Measurements from ENCODE around the gene SOX1.

Gene SOX1

DNA sequence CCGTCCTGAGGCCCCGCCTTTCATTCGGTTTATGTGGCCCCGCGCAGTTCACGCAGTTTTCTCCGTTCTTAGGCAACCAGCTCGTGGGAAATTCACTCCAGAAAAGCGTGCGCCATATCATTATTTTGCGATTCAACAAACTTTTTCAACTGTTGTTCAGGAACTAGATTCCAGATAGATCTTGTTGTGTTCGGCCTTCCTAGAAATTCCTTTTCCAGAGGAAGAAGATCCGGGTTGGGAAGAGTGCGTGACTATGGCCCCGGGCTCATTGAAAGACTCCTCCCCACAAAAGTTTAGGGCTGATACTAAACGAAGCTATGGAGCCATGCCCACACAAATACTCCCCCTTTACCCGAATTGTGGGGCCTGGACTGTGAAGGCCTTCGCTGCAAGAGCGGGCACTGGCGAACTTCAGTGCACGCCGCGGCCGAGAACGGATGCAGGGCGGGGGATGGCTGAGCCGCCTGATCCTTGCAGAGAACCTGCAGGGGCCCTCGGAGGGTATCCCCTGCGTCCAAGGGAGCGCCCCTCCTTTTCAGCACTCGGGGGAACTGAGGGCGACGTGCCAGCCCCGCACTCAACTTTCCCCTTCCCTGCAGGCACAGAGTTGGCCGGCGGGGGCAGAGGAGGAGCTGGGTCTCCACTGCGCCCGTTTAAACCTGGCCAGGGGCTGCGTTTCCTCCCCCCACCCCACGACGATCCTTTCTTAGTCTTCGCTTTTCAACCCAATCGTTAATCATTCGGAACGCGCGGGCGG is 904 bp upstream of the SOX1 start:
- Histone ChIP-seq H3K4me2 (ENCODE audit: low read depth, low read length) (no peak overlapping the region), H3K9ac (ENCODE audit: low read length) (no peak overlapping the region), H3K27ac (ENCODE audit: low read length) (no peak overlapping the region), H3K9me2 (replicated peaks; ENCODE audit: insufficient read depth, low read length) (no peaks in the 10 kb centered on the region), H3K9me3 (replicated peaks; ENCODE audit: insufficient read depth, low read length) (no peaks in the 10 kb centered on the region), H3K4me1 (ENCODE audit: low read length) (no peaks in the 10 kb centered on the region), H2AFZ (ENCODE audit: low read length) (no peak overlapping the region), H3K27me3 (replicated peaks; ENCODE audit: insufficient read depth, low read length) (no peaks in the 10 kb centered on the region), H3K36me3 (replicated peaks; ENCODE audit: insufficient read depth, low read length) (no peaks in the 10 kb centered on the region), H3F3A (ENCODE audit: insufficient read depth, low read length) (no peaks in the 10 kb centered on the region), H3K79me2 (ENCODE audit: low read length) (no peaks in the 10 kb centered on the region), H4K20me1 (ENCODE audit: insufficient read depth, low read length) (no peaks in the 10 kb centered on the region), H3K4me3 (ENCODE audit: low read length) (no peak overlapping the region)
- TF ChIP-seq EZH2phosphoT487 (IDR thresholded peaks at IDR 0.05; ENCODE audit: low read length) (no peak), EZH2 (optimal IDR thresholded peaks at IDR 0.05; ENCODE audit: low read depth, low read length) (no peak)
- TF ChIP-seq, protein P1, sequence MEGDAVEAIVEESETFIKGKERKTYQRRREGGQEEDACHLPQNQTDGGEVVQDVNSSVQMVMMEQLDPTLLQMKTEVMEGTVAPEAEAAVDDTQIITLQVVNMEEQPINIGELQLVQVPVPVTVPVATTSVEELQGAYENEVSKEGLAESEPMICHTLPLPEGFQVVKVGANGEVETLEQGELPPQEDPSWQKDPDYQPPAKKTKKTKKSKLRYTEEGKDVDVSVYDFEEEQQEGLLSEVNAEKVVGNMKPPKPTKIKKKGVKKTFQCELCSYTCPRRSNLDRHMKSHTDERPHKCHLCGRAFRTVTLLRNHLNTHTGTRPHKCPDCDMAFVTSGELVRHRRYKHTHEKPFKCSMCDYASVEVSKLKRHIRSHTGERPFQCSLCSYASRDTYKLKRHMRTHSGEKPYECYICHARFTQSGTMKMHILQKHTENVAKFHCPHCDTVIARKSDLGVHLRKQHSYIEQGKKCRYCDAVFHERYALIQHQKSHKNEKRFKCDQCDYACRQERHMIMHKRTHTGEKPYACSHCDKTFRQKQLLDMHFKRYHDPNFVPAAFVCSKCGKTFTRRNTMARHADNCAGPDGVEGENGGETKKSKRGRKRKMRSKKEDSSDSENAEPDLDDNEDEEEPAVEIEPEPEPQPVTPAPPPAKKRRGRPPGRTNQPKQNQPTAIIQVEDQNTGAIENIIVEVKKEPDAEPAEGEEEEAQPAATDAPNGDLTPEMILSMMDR (IDR thresholded peaks at IDR 0.05; ENCODE audit: low read length), result no peak
- DNase-seq, result no peak

DNA sequence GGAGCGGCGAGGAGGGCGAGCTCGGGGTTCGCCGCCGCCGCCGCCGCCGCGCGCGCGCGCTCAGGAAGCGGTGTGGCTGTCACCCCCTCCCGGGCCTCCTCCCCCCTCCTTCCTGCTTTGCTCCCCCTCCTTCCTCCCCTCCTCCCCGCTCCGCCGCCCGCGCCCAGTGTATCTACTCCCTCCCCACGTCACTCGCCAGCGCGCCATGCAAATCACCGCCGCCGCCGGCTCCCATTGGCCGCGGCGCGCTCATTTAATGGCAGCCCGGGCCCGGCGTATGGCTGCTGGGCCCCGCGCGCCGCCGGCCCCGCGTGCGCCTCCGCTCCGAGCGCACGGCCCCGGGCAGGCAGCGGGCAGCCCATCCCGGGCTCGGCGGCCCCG is 335 bp upstream of the SOX1 start:
- Histone ChIP-seq H2AFZ (ENCODE audit: low read length) (no peak overlapping the region), H3K4me2 (ENCODE audit: low read depth, low read length) (no peak overlapping the region), H3K36me3 (replicated peaks; ENCODE audit: insufficient read depth, low read length) (no peaks in the 10 kb centered on the region), H3K4me1 (ENCODE audit: low read length) (no peaks in the 10 kb centered on the region), H3K79me2 (ENCODE audit: low read length) (no peaks in the 10 kb centered on the region), H3K9me3 (replicated peaks; ENCODE audit: insufficient read depth, low read length) (no peaks in the 10 kb centered on the region), H3K9ac (ENCODE audit: low read length) (no peak overlapping the region), H4K20me1 (ENCODE audit: insufficient read depth, low read length) (no peaks in the 10 kb centered on the region), H3K27me3 (replicated peaks; ENCODE audit: insufficient read depth, low read length) (no peaks in the 10 kb centered on the region), H3F3A (ENCODE audit: insufficient read depth, low read length) (no peaks in the 10 kb centered on the region), H3K4me3 (ENCODE audit: low read length) (no peak overlapping the region), H3K9me2 (replicated peaks; ENCODE audit: insufficient read depth, low read length) (no peaks in the 10 kb centered on the region), H3K27ac (ENCODE audit: low read length) (no peak overlapping the region)
- TF ChIP-seq EZH2phosphoT487 (IDR thresholded peaks at IDR 0.05; ENCODE audit: low read length) (no peak), EZH2 (optimal IDR thresholded peaks at IDR 0.05; ENCODE audit: low read depth, low read length) (no peak)
- TF ChIP-seq, protein P1 (IDR thresholded peaks at IDR 0.05; ENCODE audit: low read length), result no peak
- no peak for DNase-seq

DNA sequence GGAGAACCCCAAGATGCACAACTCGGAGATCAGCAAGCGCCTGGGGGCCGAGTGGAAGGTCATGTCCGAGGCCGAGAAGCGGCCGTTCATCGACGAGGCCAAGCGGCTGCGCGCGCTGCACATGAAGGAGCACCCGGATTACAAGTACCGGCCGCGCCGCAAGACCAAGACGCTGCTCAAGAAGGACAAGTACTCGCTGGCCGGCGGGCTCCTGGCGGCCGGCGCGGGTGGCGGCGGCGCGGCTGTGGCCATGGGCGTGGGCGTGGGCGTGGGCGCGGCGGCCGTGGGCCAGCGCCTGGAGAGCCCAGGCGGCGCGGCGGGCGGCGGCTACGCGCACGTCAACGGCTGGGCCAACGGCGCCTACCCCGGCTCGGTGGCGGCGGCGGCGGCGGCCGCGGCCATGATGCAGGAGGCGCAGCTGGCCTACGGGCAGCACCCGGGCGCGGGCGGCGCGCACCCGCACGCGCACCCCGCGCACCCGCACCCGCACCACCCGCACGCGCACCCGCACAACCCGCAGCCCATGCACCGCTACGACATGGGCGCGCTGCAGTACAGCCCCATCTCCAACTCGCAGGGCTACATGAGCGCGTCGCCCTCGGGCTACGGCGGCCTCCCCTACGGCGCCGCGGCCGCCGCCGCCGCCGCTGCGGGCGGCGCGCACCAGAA is 1.1 kb downstream of the SOX1 start:
- Histone ChIP-seq H3K79me2 (ENCODE audit: low read length) (no peaks in the 10 kb centered on the region), H2AFZ (ENCODE audit: low read length) (no peak overlapping the region), H3K36me3 (replicated peaks; ENCODE audit: insufficient read depth, low read length) (no peaks in the 10 kb centered on the region), H3K9me2 (replicated peaks; ENCODE audit: insufficient read depth, low read length) (no peaks in the 10 kb centered on the region), H3K4me3 (ENCODE audit: low read length) (no peak overlapping the region), H3K4me1 (ENCODE audit: low read length) (no peaks in the 10 kb centered on the region), H3K27me3 (replicated peaks; ENCODE audit: insufficient read depth, low read length) (no peaks in the 10 kb centered on the region), H3K9ac (ENCODE audit: low read length) (no peak overlapping the region), H3K4me2 (ENCODE audit: low read depth, low read length) (no peak overlapping the region), H3F3A (ENCODE audit: insufficient read depth, low read length) (no peaks in the 10 kb centered on the region), H4K20me1 (ENCODE audit: insufficient read depth, low read length) (no peaks in the 10 kb centered on the region), H3K27ac (ENCODE audit: low read length) (no peak overlapping the region), H3K9me3 (replicated peaks; ENCODE audit: insufficient read depth, low read length) (no peaks in the 10 kb centered on the region)
- TF ChIP-seq, protein P1 (IDR thresholded peaks at IDR 0.05; ENCODE audit: low read length), result no peak
- TF ChIP-seq EZH2 (optimal IDR thresholded peaks at IDR 0.05; ENCODE audit: low read depth, low read length) (no peak), EZH2phosphoT487 (IDR thresholded peaks at IDR 0.05; ENCODE audit: low read length) (no peak)
- DNase-seq, result no peak
